Neuronal stem cell (in vitro differentiated cells): ENCODE data around the gene ZNF618.

Experiments
- DNase-seq: peaks from one replicate; pipeline ENCODE4 v3.0.0-alpha.2; 2013; ENCODE audit warnings: low spot score
- H2AFZ ChIP-seq: one replicate; pipeline ENCODE4 v1.6.1; 2013; ENCODE audit warnings: mild to moderate bottlenecking, low read length, inconsistent platforms
- H2AK5ac ChIP-seq: 2 replicates; pipeline ENCODE4 v1.6.1; 2013; ENCODE audit warnings: low read depth, mild to moderate bottlenecking, inconsistent platforms, low read length, moderate library complexity, mixed read lengths
- H2BK120ac ChIP-seq: 2 replicates; pipeline ENCODE4 v1.6.1; 2013; ENCODE audit warnings: low read depth, mild to moderate bottlenecking, inconsistent platforms, low read length, moderate library complexity, mixed read lengths
- H2BK12ac ChIP-seq: one replicate; pipeline ENCODE4 v1.6.1; 2013; ENCODE audit warnings: low read length, inconsistent platforms
- H2BK15ac ChIP-seq: 2 replicates; pipeline ENCODE4 v1.6.1; 2013; ENCODE audit warnings: mild to moderate bottlenecking, low read length, inconsistent platforms, mixed read lengths
- H2BK5ac ChIP-seq: one replicate; pipeline ENCODE4 v1.6.1; 2013; ENCODE audit warnings: inconsistent platforms, mild to moderate bottlenecking, low read length, moderate library complexity
- H3K14ac ChIP-seq: one replicate; pipeline ENCODE4 v1.6.1; 2013; ENCODE audit warnings: low read length, inconsistent platforms
- H3K18ac ChIP-seq: 2 replicates; pipeline ENCODE4 v1.6.1; 2013; ENCODE audit warnings: low read length, inconsistent platforms
- H3K23ac ChIP-seq: 2 replicates; pipeline ENCODE4 v1.6.1; 2013; ENCODE audit warnings: low read depth, mild to moderate bottlenecking, mixed read lengths, low read length, inconsistent platforms; ENCODE audit not compliant: poor library complexity
- H3K27ac ChIP-seq: replicated peaks from 3 replicates; pipeline ENCODE4 v1.5.1; 2013; ENCODE audit warnings: low read length, inconsistent platforms
- H3K27me3 ChIP-seq, 3 experiments: 2 replicates each; pipeline ENCODE4 v1.6.1; 2013; ENCODE audit warnings: low read length in 3 of 3, mild to moderate bottlenecking in 2 of 3, inconsistent platforms in 1 of 3, low read depth in 1 of 3, mixed read lengths in 1 of 3, moderate library complexity in 1 of 3; ENCODE audit not compliant: control insufficient read depth in 3 of 3, insufficient read depth in 3 of 3
- H3K36me3 ChIP-seq, 2 donors: replicated peaks in 1 of 2; 2 replicates each; pipeline ENCODE4 v1.6.1; 2013; ENCODE audit warnings: low read length in 2 of 2; ENCODE audit not compliant: control insufficient read depth in 2 of 2, insufficient read depth in 2 of 2
- H3K4ac ChIP-seq: 2 replicates; pipeline ENCODE4 v1.6.1; 2013; ENCODE audit warnings: inconsistent platforms, mild to moderate bottlenecking, low read length, moderate library complexity
- H3K4me1 ChIP-seq, 2 donors: 1 replicate in 1 of 2; 2 replicates in 1 of 2; pipeline ENCODE4 v1.6.1; 2013; ENCODE audit warnings: low read length in 2 of 2, low read depth in 1 of 2; ENCODE audit not compliant: control insufficient read depth in 2 of 2, insufficient read depth in 1 of 2
- H3K4me2 ChIP-seq: one replicate; pipeline ENCODE4 v1.6.1; 2013; ENCODE audit warnings: mild to moderate bottlenecking, low read length, inconsistent platforms; ENCODE audit not compliant: insufficient read depth, poor library complexity, severe bottlenecking
- H3K4me3 ChIP-seq, 2 donors: 2 replicates each; pipeline ENCODE4 v1.5.1; 2013; ENCODE audit warnings: low read length in 2 of 2, mild to moderate bottlenecking in 2 of 2, inconsistent platforms in 1 of 2, moderate library complexity in 1 of 2
- H3K79me1 ChIP-seq: one replicate; pipeline ENCODE4 v1.6.1; 2013; ENCODE audit warnings: low read depth, mild to moderate bottlenecking, inconsistent platforms, low read length, moderate library complexity
- H3K9ac ChIP-seq: one replicate; pipeline ENCODE4 v1.6.1; 2013; ENCODE audit warnings: mild to moderate bottlenecking, low read depth, low read length, inconsistent platforms; ENCODE audit not compliant: poor library complexity
- H3K9me3 ChIP-seq, 2 donors: replicated peaks in 1 of 2; 2 replicates each; pipeline versions ENCODE3 to v1.6.1; 2013; ENCODE audit warnings: low read length in 2 of 2, mild to moderate bottlenecking in 2 of 2, inconsistent platforms in 1 of 2, low read depth in 1 of 2, mixed read lengths in 1 of 2, moderate library complexity in 1 of 2; ENCODE audit not compliant: control insufficient read depth in 2 of 2, insufficient read depth in 1 of 2
- H4K8ac ChIP-seq: one replicate; pipeline ENCODE4 v1.6.1; 2013; ENCODE audit warnings: low read depth, mild to moderate bottlenecking, inconsistent platforms, low read length, moderate library complexity
- H4K91ac ChIP-seq: one replicate; pipeline ENCODE4 v1.6.1; 2013; ENCODE audit warnings: low read length, low read depth, mild to moderate bottlenecking, inconsistent platforms; ENCODE audit not compliant: poor library complexity
- WGBS, 2 donors: extraction: QIAGEN DNeasy Blood & Tissue Kit; methylation state at CpG; one replicate each; pipeline ENCODE4 v1.1.7; 2013; ENCODE audit warnings: missing lambda C conversion rate in 2 of 2, mixed read lengths in 1 of 2; ENCODE audit not compliant: insufficient read length in 2 of 2, insufficient replicate concordance in 1 of 2; ENCODE audit errors: extremely low coverage in 2 of 2; 5-methylcytosine and 5-hydroxymethylcytosine counted together

ZNF618 gene

DNA sequence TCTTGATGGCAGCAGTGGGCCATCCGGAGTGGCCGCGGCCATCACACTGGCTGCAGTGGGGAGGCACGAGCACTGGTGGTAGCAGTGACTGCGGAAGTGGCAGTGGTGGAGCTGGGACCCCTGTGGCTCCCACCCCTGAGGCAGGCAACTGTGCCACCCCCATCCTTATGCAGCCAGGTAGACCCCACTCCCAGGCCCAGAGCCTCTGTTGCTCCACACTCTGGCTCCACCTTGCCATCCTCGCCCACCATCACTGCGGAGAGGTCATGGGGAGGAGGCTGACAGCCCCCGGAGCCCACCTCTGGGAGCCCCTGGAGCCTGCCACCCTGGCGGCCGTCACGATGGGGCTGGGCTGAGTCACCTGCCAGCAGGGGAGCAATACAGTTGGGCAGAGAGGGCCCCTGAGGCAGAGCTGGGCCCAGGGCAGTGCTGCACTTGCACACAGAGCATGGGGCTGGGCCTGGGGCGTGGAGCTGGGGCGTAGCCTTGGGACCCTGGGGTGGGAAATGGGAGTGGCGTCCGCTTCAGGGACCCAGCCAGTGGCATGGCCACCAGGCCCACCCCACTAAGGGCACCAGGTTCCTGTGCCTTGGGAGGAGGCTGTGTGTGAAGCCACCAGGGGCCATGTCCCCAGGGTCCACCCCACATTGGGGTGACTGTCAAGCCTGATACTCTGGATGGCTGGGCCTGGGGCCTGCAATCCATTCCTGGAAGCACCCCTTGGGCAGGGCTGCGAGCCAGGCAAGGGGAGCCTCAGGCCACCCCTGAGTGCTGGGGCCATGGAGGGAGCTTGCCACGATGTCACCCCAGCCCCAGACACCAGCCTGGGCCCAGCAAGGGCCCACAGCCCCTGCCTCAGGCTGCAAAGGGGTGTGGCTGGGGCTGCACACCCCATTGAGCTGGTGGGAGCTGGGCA lies 194.3 kb downstream of the ZNF618 start:
- WGBS, 2 donors: no CpG with 5 or more reads among the region's 17 CpGs

DNA sequence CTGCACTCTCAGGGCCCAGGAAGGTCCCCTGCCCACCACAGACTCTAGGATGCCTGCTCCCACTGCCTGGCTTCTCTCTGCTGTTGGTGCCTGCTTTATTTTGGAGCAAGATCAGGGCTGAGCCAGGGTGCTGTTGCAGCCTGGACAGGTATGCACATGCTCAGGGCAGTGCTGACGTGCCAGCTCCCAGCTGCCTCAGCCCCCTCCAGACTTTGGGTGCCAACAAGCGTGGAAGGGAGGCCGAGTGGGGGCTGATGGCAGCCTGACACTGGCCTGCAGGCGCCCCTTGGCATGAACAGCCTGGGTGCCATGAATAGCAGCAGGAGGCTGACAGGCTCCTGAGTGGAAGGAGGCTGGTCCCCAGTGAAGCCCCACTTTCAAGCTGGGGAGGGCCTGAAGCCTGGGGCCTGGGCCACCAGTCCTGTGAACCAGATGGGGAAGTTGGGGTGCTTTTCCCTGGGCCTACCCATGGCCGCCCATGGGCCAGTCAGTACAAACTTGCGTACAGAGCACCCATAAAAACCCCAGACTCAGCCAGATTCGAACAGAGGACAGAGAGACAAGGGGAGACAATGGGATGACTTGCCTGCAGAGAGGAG lies 195.2 kb downstream of the ZNF618 start:
- Histone ChIP-seq H3K4me2 (no peak overlapping the region), H3K4me1 (no peaks in the 10 kb centered on the region), H3K79me1 (no peaks in the 10 kb centered on the region), H3K4me3 (no peak overlapping the region), H2BK15ac (no peak overlapping the region), H3K9ac (no peak overlapping the region), H3K14ac (peak overlapping the region; percentile 38), H2BK12ac (no peak overlapping the region), H3K9me3 (no peaks in the 10 kb centered on the region), H2AK5ac (peak overlapping the region; percentile 94), H2BK120ac (peak overlapping the region; percentile 17), H2AFZ (no peak overlapping the region), H3K4ac (no peak overlapping the region), H4K91ac (no peak overlapping the region), H4K8ac (no peak overlapping the region), H3K36me3 (no peaks in the 10 kb centered on the region), H3K23ac (peak overlapping the region; percentile 85), H2BK5ac (no peak overlapping the region), H3K18ac (peak overlapping the region; percentile 38), H3K27me3 (peaks cover 0 to 2% (median 0%) of the 10 kb centered on the region in 3 experiments), H3K27ac (no peak overlapping the region)
- no peak for DNase-seq
- no CpG with 5 or more reads among the region's 7 CpGs for WGBS, 2 donors

More for the DNA sequence above, 194.3 kb downstream of the ZNF618 start:
- H3K79me1 ChIP-seq: no peaks in the 10 kb centered on the region
- DNase-seq: no peak
- peak overlapping the region; percentile 89 for H3K14ac ChIP-seq
- H2BK120ac ChIP-seq: peak overlapping the region; percentile 87
- peak overlapping the region; percentile 87 for H3K18ac ChIP-seq
- no peak overlapping the region for H3K4ac ChIP-seq
- no peaks in the 10 kb centered on the region for H3K36me3 ChIP-seq
- H3K27me3 ChIP-seq: peaks cover 0 to 2% (median 0%) of the 10 kb centered on the region in 3 experiments
- H2AK5ac ChIP-seq: peak overlapping the region; percentile 94
- H2BK12ac ChIP-seq: no peak overlapping the region
- peak overlapping the region; percentile 67 for H2BK15ac ChIP-seq
- H2AFZ ChIP-seq: no peak overlapping the region
- H3K4me2 ChIP-seq: no peak overlapping the region
- H3K4me3 ChIP-seq: no peak overlapping the region
- H4K8ac ChIP-seq: no peak overlapping the region
- peak overlapping the region; percentile 35 for H3K23ac ChIP-seq
- H4K91ac ChIP-seq: no peak overlapping the region
- no peak overlapping the region for H3K27ac ChIP-seq
- no peaks in the 10 kb centered on the region for H3K4me1 ChIP-seq
- H2BK5ac ChIP-seq: no peak overlapping the region
- no peak overlapping the region for H3K9ac ChIP-seq
- no peaks in the 10 kb centered on the region for H3K9me3 ChIP-seq

DNA sequence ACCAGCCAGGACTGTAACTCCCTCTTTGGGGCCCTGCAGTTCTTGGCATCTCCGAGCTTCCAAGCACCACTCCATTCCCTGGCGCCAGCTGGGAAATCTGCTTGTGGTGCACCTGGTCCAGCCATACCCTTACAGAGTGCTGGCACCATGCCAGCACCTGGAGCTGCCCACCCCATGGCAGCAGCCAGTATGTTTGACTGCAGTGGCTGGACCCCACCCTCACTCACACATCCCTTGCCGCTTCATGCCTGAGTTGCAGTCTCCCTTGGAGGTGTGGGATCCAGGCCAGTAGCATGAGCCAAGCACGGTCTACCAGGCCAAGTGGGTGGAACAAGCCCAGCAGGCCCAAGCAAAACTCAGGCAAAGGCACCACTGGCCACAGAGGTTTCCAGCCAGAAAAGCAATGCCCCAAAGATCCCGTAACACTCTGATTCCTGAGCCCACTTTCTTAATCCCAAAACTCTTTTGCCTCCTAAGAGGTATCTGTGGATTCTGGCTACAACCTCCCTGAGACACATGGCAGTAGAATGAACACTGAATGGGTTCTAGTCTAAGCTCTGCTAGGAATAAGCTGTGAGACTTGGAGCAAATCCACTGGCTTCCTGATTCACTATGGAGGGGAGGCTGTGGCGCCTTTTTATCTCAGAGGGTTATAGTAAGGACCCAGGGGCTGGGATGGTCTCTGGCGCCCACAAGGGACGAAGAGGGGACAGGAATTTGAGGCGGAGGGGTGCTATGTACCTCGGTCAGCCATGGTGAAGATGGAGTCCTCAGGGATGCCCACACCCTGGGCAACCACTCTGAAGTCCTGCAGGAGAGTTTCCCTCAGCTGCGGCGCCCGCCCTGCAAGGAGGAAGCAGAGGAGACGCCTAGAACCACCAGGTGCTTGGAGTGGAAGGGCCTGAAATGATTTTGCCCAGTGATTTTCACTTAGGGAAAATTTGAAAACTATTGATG lies 196.4 kb downstream of the ZNF618 start:
- Histone ChIP-seq H2AFZ (no peak overlapping the region), H2AK5ac (no peak overlapping the region), H3K14ac (no peak overlapping the region), H3K36me3 (no peaks in the 10 kb centered on the region), H3K4me2 (no peak overlapping the region), H2BK120ac (no peak overlapping the region), H2BK5ac (no peak overlapping the region), H3K9me3 (no peaks in the 10 kb centered on the region), H3K23ac (no peak overlapping the region), H3K4me3 (no peak overlapping the region), H4K8ac (no peak overlapping the region), H3K4ac (no peak overlapping the region), H2BK15ac (no peak overlapping the region), H4K91ac (no peak overlapping the region), H2BK12ac (no peak overlapping the region), H3K27me3 (peaks cover 0 to 2% (median 0%) of the 10 kb centered on the region in 3 experiments), H3K9ac (no peak overlapping the region), H3K4me1 (no peaks in the 10 kb centered on the region), H3K27ac (no peak overlapping the region), H3K79me1 (no peaks in the 10 kb centered on the region), H3K18ac (peak overlapping the region; percentile 46)
- DNase-seq: no peak
- no CpG with 5 or more reads among the region's 14 CpGs for WGBS, 2 donors
